ENCODE measurements around the gene CEP128.
A peak's percentile ranks its signal among the peaks of the same experiment; 100 is the strongest.

CEP128 gene

DNA sequence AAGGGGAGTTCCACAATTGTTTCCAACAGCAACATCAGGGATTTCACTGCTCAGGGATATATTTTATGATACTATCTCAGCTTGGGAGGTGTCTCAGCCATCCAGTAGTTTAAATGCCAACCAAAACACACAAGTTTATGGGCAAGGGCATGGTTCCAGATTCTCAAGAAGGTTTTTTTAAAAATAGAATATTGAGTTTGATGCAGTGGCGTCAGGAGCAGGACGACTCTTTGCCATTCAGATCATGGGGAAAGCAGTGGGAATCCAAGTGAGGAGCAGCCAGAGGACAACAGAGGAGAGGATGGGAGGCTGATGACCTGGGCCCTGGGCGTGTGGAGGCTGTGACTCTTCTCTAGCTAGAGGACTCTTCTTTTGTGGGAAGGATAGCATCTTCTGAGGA lies 39.6 kb upstream of the CEP128 start:
- TF ChIP-seq, protein P1, sequence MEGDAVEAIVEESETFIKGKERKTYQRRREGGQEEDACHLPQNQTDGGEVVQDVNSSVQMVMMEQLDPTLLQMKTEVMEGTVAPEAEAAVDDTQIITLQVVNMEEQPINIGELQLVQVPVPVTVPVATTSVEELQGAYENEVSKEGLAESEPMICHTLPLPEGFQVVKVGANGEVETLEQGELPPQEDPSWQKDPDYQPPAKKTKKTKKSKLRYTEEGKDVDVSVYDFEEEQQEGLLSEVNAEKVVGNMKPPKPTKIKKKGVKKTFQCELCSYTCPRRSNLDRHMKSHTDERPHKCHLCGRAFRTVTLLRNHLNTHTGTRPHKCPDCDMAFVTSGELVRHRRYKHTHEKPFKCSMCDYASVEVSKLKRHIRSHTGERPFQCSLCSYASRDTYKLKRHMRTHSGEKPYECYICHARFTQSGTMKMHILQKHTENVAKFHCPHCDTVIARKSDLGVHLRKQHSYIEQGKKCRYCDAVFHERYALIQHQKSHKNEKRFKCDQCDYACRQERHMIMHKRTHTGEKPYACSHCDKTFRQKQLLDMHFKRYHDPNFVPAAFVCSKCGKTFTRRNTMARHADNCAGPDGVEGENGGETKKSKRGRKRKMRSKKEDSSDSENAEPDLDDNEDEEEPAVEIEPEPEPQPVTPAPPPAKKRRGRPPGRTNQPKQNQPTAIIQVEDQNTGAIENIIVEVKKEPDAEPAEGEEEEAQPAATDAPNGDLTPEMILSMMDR (IDR thresholded peaks at IDR 0.05; ENCODE audit: borderline replicate concordance, insufficient read depth, low read depth, low read length), result no peak
- no peak overlapping the region for H3K4me3 ChIP-seq (ENCODE audit: low read depth, low read length)

DNA sequence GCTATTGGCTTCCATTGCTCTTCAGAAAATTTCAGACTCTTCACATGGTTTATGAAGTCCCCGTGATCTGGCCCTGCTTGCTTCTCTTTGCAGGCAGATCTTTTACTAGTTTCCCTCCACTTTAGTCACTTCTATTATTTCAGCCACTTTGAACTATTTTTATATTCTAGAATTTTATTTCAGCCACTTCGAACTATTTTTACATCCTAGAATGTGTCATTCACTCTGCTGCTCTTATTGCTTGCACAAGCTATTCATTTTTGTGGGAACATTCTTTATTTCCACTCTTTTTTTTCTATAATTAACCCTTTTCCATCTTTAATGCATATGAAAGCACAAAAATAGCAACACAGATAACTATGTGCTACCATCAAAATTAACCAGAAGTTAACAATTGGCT lies 38.4 kb upstream of the CEP128 start:
- TF ChIP-seq, protein P1 (IDR thresholded peaks at IDR 0.05; ENCODE audit: borderline replicate concordance, insufficient read depth, low read depth, low read length), result no peak
- H3K4me3 ChIP-seq (ENCODE audit: low read depth, low read length), result no peak overlapping the region

DNA sequence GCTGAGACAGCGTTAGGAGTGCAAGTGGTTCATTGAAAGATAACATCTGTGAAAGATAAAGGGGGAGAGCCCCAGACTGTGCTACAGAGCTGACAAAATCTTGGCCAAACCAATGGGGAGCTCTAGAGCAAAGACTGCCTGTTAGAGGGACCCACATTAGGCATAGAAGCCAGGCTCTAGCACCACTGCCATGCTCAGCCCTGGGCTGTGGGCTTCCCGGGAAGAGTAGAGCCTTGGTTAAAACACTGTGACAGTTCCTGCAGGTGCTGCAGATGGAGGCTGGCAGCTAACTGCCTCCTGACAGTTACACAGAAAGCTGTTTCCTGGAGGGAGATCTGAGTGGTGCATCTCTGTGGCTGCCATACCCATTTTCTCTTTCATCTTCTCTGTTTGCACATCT lies 36.9 kb upstream of the CEP128 start:
- TF ChIP-seq, protein P1 (IDR thresholded peaks at IDR 0.05; ENCODE audit: borderline replicate concordance, insufficient read depth, low read depth, low read length), result no peak
- no peak overlapping the region for H3K4me3 ChIP-seq (ENCODE audit: low read depth, low read length)

DNA sequence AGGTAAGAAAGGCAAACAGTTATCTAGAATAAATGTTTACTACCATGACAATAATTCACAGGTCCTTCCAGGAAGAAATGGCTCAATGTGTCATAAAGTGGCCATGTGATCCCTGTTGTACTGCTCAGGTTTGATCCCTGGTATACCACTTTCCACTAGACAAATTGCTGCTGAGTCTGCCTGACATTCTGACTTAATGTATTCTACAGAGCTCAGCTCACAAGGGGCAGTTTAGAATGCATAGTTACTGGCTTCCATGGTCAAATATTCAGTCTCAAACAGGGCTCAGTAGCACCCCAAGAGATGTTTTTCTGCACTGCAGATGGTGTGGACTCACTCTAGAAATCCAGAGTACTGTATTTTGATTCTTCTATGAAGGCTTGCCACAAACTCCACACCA lies 35.7 kb upstream of the CEP128 start:
- no peak overlapping the region for H3K4me3 ChIP-seq (ENCODE audit: low read depth, low read length)
- TF ChIP-seq, protein P1 (IDR thresholded peaks at IDR 0.05; ENCODE audit: borderline replicate concordance, insufficient read depth, low read depth, low read length), result peak; percentile 16; the same call in 1 of the 2 replicates

DNA sequence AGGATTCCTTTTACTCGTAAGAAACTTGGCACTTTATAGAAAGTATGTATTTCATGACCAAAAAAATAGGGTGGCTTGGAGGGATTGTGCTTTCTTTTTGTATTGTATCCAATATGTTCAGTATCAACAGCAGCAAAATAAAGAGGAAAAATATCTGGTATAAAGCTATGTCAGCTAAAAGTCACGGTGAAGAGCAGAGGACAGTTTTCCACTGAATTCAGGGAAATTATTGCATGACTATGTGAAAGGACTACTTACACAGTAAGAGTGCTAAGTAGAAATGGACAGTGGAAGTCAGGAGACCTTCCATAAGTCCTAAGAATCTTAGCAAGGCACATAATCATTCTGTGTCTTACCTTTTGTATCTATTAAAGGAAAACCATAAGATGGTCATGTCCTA lies 33.1 kb upstream of the CEP128 start:
- H3K4me3 ChIP-seq (ENCODE audit: low read depth, low read length), result no peak overlapping the region
- TF ChIP-seq, protein P1 (IDR thresholded peaks at IDR 0.05; ENCODE audit: borderline replicate concordance, insufficient read depth, low read depth, low read length), result no peak

DNA sequence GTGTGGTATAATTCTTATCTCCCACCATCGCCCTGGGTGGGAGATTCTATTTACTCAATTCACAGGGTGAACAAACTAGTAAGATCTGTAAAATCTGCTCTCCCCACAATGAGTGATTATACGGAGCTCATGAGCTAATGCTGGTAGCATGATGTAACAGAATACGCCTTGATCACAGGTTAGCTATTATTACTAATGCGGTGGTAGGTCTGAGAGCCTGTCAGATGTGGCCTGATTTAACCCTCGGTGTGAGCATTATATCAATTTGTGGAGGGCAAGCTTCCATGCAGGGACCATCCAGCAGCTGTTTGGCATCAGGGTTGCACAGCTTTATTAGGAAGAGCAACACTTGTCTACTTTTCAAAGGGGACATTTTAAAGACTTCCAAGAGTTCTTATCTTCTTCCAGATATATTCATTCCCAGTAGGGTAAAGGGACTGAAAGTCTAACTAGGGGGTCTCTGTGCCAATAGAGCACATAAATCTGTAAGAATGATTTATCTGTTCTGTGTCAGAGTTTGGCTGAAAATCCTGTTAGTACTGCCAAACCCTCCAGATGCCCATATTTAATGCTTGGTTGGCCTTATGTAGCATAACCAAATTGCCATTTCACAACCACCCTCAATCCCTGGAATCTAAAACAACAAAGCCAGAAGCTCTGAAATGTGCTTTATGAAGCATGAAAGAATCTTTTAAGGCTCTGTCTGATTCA lies 32.5 kb upstream of the CEP128 start:
- no peak overlapping the region for H3K4me3 ChIP-seq (ENCODE audit: low read depth, low read length)
- TF ChIP-seq, protein P1 (IDR thresholded peaks at IDR 0.05; ENCODE audit: borderline replicate concordance, insufficient read depth, low read depth, low read length), result no peak

DNA sequence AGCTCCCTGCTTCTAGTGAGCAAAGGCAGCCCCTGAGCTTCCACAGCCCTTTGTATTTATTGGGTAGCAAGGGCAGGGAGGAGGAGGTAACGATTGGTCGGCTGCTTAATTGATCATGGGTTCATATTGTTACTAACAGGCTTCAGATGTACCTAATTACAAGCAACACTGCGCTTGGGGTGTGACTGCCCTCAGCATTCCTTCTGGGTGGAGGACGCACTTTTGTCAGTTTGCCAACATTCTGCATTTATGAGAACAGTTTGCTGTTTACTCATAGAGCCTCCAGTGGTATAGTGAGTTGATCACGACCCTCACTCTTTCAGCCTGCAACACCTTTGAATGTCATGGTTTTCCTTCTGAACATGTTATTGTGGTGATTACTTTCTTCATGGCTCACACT lies 23.5 kb upstream of the CEP128 start:
- TF ChIP-seq, protein P1 (IDR thresholded peaks at IDR 0.05; ENCODE audit: borderline replicate concordance, insufficient read depth, low read depth, low read length), result no peak
- no peak overlapping the region for H3K4me3 ChIP-seq (ENCODE audit: low read depth, low read length)
